Cerebellar nuclear complex (tissue), 1 donor: ENCODE measurements around the gene ELAC2.

Source experiments
- DNase-seq, 2 experiments: peaks; one replicate each; lab custom pipeline; 2025; lab: John Stamatoyannopoulos, UW

ELAC2 gene

GRCh38 chr17:13024016-13024415 is 6.2 kb upstream of the ELAC2 start:
- no peak for DNase-seq

- no peak for DNase-seq
These were observed 759 bp downstream of the ELAC2 start for GRCh38 chr17:13016881-13017654.

- no peak for DNase-seq
These were observed 3.0 kb downstream of the ELAC2 start for GRCh38 chr17:13014801-13015200.

GRCh38 chr17:13010959-13011358 is 6.9 kb downstream of the ELAC2 start:
- DNase-seq, result no peak

GRCh38 chr17:13008461-13008860 is 9.4 kb downstream of the ELAC2 start:
- DNase-seq, result no peak

GRCh38 chr17:13005530-13005929 is 12.3 kb downstream of the ELAC2 start:
- no peak for DNase-seq

GRCh38 chr17:13004336-13004735 is 13.5 kb downstream of the ELAC2 start:
- DNase-seq, result no peak

- DNase-seq, result no peak
These were observed 13.9 kb downstream of the ELAC2 start for GRCh38 chr17:13003927-13004326.

- DNase-seq, result no peak
These were observed 14.4 kb downstream of the ELAC2 start for GRCh38 chr17:13003454-13003851.

- DNase-seq, result peak in 1 of 2 experiments; percentile 67
These were observed 14.9 kb downstream of the ELAC2 start for GRCh38 chr17:13002761-13003453.

GRCh38 chr17:13001991-13002615 is 15.7 kb downstream of the ELAC2 start:
- peak in 1 of 2 experiments; percentile 57 for DNase-seq

- DNase-seq, result no peak
These were observed 17.3 kb downstream of the ELAC2 start for GRCh38 chr17:13000561-13000960.

- no peak for DNase-seq
These were observed 19.0 kb downstream of the ELAC2 start for GRCh38 chr17:12998874-12999273.

GRCh38 chr17:12998461-12998860 is 19.4 kb downstream of the ELAC2 start:
- DNase-seq, result no peak

GRCh38 chr17:12996941-12997340 is 20.9 kb downstream of the ELAC2 start:
- DNase-seq, result no peak

- DNase-seq, result no peak
These were observed 21.5 kb downstream of the ELAC2 start for GRCh38 chr17:12996357-12996756.

- no peak for DNase-seq
These were observed 21.9 kb downstream of the ELAC2 start for GRCh38 chr17:12995896-12996295.

- DNase-seq, result no peak
These were observed 22.5 kb downstream of the ELAC2 start for GRCh38 chr17:12995106-12995895.

- no peak for DNase-seq
These were observed 23.3 kb downstream of the ELAC2 start for GRCh38 chr17:12994341-12995074.

- no peak for DNase-seq
These were observed 24.2 kb downstream of the ELAC2 start for GRCh38 chr17:12993631-12994030.

GRCh38 chr17:12992676-12993075 is 25.2 kb downstream of the ELAC2 start:
- no peak for DNase-seq

GRCh38 chr17:12990926-12991325 is 26.9 kb downstream of the ELAC2 start:
- no peak for DNase-seq
